OCI-LY3 (cell line): ENCODE results near the gene ST3GAL4.

Source experiments
- H2AFZ ChIP-seq: fragments of 200-600, 300-600 bp; shearing (Covaris generic); 2 replicates; pipeline ENCODE4 v1.6.0; 2014; ENCODE audit warnings: antibody characterized with exemption, low read depth, low read length
- H3K27ac ChIP-seq: fragments of 200-600, 300-600 bp; sonication (generic); 2 replicates; pipeline ENCODE4 v1.5.1; 2014; ENCODE audit warnings: mild to moderate bottlenecking, low read length, moderate library complexity, mixed read lengths
- H3K27me3 ChIP-seq: fragments of 200-600, 300-600 bp; sonication (generic); 2 replicates; pipeline ENCODE4 v1.6.1; 2014; ENCODE audit warnings: low read depth, low read length, mixed read lengths
- H3K36me3 ChIP-seq: fragments of 200-600, 300-600 bp; sonication (generic); replicated peaks from 2 replicates; pipeline ENCODE3; 2014; ENCODE audit warnings: low read depth, low read length, mixed read lengths
- H3K4me1 ChIP-seq: fragments of 300-600, 200-600 bp; sonication (generic); 2 replicates; pipeline ENCODE4 v1.6.1; 2014; ENCODE audit warnings: low read length, mixed read lengths
- H3K4me2 ChIP-seq: fragments of 200-600, 300-600 bp; sonication (generic); 2 replicates; pipeline ENCODE4 v1.6.1; 2014; ENCODE audit warnings: low read length, mixed read lengths
- H3K4me3 ChIP-seq: fragments of 300-600, 200-600 bp; sonication (generic); 2 replicates; pipeline ENCODE4 v1.5.1; 2014; ENCODE audit warnings: antibody characterized with exemption, mild to moderate bottlenecking, low read length, moderate library complexity
- H3K79me2 ChIP-seq: fragments of 300-600, 200-600 bp; shearing (Covaris generic); 2 replicates; pipeline ENCODE4 v1.6.1; 2014; ENCODE audit warnings: mild to moderate bottlenecking, low read length, mixed read lengths
- H3K9ac ChIP-seq: fragments of 300-600, 200-600 bp; shearing (Covaris generic); 2 replicates; pipeline ENCODE4 v1.6.0; 2014; ENCODE audit warnings: mild to moderate bottlenecking, low read length, moderate library complexity
- H3K9me3 ChIP-seq: fragments of 200-600, 300-600 bp; shearing (Covaris generic); 2 replicates; pipeline ENCODE4 v1.6.1; 2014; ENCODE audit warnings: low read length, mixed read lengths; ENCODE audit not compliant: insufficient read depth
- H4K20me1 ChIP-seq: fragments of 200-600, 300-600 bp; sonication (generic); 2 replicates; pipeline ENCODE4 v1.6.1; 2016; ENCODE audit warnings: low read length, mixed read lengths; ENCODE audit not compliant: insufficient read depth
- EZH2phosphoT487 ChIP-seq: fragments of 200-600 bp; shearing (Covaris generic); IDR thresholded peaks from 2 replicates; pipeline ENCODE4 v1.6.1; 2018; ENCODE audit warnings: antibody characterized with exemption, mixed run types, low read depth
- TF ChIP-seq, protein P1 (sequence below): fragments of 200-600, 300-600 bp; sonication (generic); IDR thresholded peaks from 2 replicates; pipeline ENCODE4 v1.5.1; 2014; ENCODE audit warnings: antibody characterized with exemption, low read length, low read depth

ST3GAL4 gene

DNA sequence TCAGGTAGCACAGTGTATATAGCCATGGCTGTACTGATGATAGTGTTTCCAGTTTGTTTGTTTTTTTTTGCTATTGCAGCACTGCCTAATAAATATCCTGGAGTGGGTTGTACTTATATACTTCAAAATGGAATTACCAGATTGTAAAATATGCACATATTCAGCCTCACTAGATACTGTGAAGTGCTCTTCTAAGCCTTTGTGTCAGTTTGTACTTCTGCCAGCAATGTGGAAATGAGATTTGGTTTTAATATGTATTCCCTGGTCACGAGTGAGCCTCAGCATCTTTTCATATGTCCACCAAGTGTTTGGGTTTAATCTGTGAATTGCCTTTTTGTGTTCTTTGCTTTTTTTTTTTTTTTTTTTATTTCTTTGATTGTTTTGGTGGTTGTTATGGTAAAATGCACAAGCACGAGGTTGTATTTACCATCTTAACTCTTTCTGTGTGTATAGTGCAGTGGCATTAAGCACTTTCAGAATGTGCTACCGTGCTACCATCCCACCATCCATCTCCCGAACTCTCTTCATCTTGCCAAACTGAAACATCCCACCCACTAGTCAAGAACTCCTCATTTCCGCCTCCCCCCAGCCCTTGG lies 34.9 kb downstream of the ST3GAL4 start:
- Histone ChIP-seq H3K79me2 (no peaks in the 10 kb centered on the region), H3K9ac (no peak overlapping the region), H3K9me3 (no peaks in the 10 kb centered on the region), H3K27me3 (no peaks in the 10 kb centered on the region), H2AFZ (no peak overlapping the region), H3K4me2 (no peak overlapping the region), H3K27ac (no peak overlapping the region), H3K4me1 (peaks cover 3% of the 10 kb centered on the region; the same call in 1 of the 2 replicates), H3K36me3 (no peaks in the 10 kb centered on the region), H3K4me3 (no peak overlapping the region), H4K20me1 (no peaks in the 10 kb centered on the region)
- no peak for TF ChIP-seq EZH2phosphoT487
- TF ChIP-seq, protein P1, sequence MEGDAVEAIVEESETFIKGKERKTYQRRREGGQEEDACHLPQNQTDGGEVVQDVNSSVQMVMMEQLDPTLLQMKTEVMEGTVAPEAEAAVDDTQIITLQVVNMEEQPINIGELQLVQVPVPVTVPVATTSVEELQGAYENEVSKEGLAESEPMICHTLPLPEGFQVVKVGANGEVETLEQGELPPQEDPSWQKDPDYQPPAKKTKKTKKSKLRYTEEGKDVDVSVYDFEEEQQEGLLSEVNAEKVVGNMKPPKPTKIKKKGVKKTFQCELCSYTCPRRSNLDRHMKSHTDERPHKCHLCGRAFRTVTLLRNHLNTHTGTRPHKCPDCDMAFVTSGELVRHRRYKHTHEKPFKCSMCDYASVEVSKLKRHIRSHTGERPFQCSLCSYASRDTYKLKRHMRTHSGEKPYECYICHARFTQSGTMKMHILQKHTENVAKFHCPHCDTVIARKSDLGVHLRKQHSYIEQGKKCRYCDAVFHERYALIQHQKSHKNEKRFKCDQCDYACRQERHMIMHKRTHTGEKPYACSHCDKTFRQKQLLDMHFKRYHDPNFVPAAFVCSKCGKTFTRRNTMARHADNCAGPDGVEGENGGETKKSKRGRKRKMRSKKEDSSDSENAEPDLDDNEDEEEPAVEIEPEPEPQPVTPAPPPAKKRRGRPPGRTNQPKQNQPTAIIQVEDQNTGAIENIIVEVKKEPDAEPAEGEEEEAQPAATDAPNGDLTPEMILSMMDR: no peak

GRCh38 chr11:126391286-126391954 lies 35.9 kb downstream of the ST3GAL4 start:
- no peak overlapping the region for H3K27ac ChIP-seq
- H4K20me1 ChIP-seq: no peaks in the 10 kb centered on the region
- H3K4me1 ChIP-seq: peaks cover 3% of the 10 kb centered on the region; the same call in 1 of the 2 replicates
- no peak overlapping the region for H3K4me3 ChIP-seq
- TF ChIP-seq, protein P1: no peak
- no peak for TF ChIP-seq EZH2phosphoT487
- H2AFZ ChIP-seq: no peak overlapping the region
- no peak overlapping the region for H3K4me2 ChIP-seq
- H3K9ac ChIP-seq: no peak overlapping the region
- H3K36me3 ChIP-seq: no peaks in the 10 kb centered on the region
- H3K27me3 ChIP-seq: no peaks in the 10 kb centered on the region
- no peaks in the 10 kb centered on the region for H3K79me2 ChIP-seq
- no peaks in the 10 kb centered on the region for H3K9me3 ChIP-seq

DNA sequence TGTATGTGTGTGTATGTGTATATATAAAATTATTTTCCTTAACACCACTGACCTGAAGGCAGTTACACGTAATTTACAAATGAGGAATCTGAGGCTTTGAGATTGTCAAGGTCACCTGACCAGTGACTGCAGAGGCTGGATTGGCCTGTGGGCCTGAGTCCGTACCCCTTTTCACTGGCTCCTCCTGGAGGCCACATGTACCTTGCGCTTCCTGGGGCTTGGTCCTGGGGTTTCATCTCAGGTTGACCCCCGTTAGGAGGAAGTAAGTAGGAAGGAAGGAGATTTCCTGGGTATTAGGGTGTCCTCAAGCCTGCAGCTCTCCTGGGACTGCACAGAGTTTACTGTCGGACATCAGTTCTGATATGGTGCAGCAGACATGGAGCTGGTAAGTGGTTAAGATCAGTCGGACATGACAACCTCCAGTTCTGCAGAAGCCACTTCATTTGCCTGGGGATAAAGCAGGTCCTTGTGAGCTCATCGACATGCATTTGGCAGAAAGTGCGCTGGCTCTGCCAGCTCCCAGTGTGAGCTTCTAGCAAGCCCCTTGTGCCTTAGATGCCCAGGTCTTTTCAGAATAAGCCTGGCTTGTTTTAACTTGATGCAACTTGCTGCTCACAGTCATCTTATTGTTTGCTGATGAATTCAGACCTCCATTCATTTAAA lies 36.6 kb downstream of the ST3GAL4 start:
- Histone ChIP-seq H3K27ac (no peak overlapping the region), H3K36me3 (no peaks in the 10 kb centered on the region), H3K4me1 (peaks cover 3% of the 10 kb centered on the region; the same call in 1 of the 2 replicates), H4K20me1 (no peaks in the 10 kb centered on the region), H3K9me3 (no peaks in the 10 kb centered on the region), H2AFZ (no peak overlapping the region), H3K27me3 (no peaks in the 10 kb centered on the region), H3K4me3 (no peak overlapping the region), H3K9ac (no peak overlapping the region), H3K79me2 (no peaks in the 10 kb centered on the region), H3K4me2 (no peak overlapping the region)
- TF ChIP-seq, protein P1: no peak
- no peak for TF ChIP-seq EZH2phosphoT487

GRCh38 chr11:126392633-126393013 lies 37.1 kb downstream of the ST3GAL4 start:
- Histone ChIP-seq H3K4me3 (no peak overlapping the region), H2AFZ (no peak overlapping the region), H3K27ac (no peak overlapping the region), H3K79me2 (no peaks in the 10 kb centered on the region), H3K4me1 (peaks cover 3% of the 10 kb centered on the region; the same call in 1 of the 2 replicates), H3K36me3 (no peaks in the 10 kb centered on the region), H3K9ac (no peak overlapping the region), H3K4me2 (no peak overlapping the region), H4K20me1 (no peaks in the 10 kb centered on the region), H3K27me3 (no peaks in the 10 kb centered on the region), H3K9me3 (no peaks in the 10 kb centered on the region)
- TF ChIP-seq EZH2phosphoT487: no peak
- TF ChIP-seq, protein P1: no peak
